ENCODE results near the gene SUSD2. TPM values are rescaled to one million over a fixed set of nuclear protein-coding genes. Genes with fewer than 3 reads are reported as not detected.
"Not testable (repeated sequence)": the region's sequence is repeated elsewhere in the genome, so short reads cannot be mapped to it uniquely, and the experiment has no call there.

The SUSD2 gene
- polyA plus RNA-seq, 1 experiment = 0.63 TPM

DNA sequence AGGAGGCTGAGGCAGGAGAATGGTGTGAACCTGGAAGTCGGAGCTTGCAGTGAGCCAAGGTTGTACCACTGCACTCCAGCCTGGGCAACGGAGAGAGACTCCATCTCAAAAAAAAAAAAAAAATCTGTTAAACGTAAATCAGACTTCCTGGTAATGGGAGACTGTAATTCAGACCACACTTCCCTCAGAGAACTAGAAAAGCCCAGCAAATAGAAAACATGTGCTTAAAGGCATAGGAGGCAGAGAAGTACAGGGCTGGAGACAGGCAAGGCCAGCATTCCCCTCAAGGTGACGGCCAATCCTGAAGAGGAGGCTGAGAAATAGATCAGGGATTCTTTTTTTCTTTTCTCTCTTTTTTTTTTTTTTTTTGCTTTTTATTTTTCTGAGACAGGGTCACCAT, 55.4 kb downstream of the SUSD2 start:
- POLR2A ChIA-PET = no interaction called here
- H3K4me3 ChIP-seq (ENCODE audit: low read depth, low read length) = no peak overlapping the region
- no peaks in the 10 kb centered on the region for H3K27me3 ChIP-seq (ENCODE audit: control insufficient read depth, insufficient read depth, low read length)
- H3K27ac ChIP-seq (ENCODE audit: low read depth, low read length) = no peak overlapping the region
- CTCF ChIA-PET = interaction anchor here (0.5 kb wide), 1 partner anchor 105 kb away, joined by 3 read pairs; no protein-coding TSS in a partner anchor
- no peak for DNase-seq (ENCODE audit: low read depth, low spot score)
- TF ChIP-seq, protein P1, sequence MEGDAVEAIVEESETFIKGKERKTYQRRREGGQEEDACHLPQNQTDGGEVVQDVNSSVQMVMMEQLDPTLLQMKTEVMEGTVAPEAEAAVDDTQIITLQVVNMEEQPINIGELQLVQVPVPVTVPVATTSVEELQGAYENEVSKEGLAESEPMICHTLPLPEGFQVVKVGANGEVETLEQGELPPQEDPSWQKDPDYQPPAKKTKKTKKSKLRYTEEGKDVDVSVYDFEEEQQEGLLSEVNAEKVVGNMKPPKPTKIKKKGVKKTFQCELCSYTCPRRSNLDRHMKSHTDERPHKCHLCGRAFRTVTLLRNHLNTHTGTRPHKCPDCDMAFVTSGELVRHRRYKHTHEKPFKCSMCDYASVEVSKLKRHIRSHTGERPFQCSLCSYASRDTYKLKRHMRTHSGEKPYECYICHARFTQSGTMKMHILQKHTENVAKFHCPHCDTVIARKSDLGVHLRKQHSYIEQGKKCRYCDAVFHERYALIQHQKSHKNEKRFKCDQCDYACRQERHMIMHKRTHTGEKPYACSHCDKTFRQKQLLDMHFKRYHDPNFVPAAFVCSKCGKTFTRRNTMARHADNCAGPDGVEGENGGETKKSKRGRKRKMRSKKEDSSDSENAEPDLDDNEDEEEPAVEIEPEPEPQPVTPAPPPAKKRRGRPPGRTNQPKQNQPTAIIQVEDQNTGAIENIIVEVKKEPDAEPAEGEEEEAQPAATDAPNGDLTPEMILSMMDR (IDR thresholded peaks at IDR 0.05; ENCODE audit: low read depth, low read length) = no peak
- H3K9me3 ChIP-seq (ENCODE audit: control insufficient read depth, insufficient read depth, low read length) = no peaks in the 10 kb centered on the region

DNA sequence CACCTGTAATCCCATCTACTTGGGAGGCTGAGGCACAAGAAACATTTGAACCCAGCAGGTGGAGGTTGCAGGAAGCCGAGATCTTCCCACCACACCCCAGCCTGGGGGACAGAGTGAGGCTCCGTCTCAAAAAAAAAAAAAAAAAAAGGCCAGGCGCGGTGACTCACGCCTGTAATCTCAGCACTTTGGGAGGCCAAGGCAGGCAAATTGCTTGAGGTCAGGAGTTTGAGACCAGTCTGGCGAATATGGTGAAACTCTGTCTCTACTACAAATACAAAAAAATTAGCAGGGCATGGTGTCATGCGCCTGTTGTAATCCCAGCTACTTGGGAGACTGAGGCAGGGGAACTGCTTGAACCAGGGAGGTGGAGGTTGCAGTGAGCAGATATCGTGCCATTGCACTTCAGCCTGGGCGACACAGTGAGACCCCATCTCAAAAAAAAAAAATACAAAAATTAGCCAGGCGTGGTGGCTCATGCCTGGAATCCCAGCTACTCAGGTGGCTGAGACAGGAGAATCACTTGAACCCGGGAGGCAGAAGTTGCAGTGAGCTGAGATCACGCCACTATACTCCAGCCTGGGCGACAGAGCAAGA, 56.9 kb downstream of the SUSD2 start:
- CTCF ChIA-PET; H3K4me3 ChIP-seq (ENCODE audit: low read depth, low read length); DNase-seq (ENCODE audit: low read depth, low spot score); H3K9me3 ChIP-seq (ENCODE audit: control insufficient read depth, insufficient read depth, low read length); POLR2A ChIA-PET; H3K27me3 ChIP-seq (ENCODE audit: control insufficient read depth, insufficient read depth, low read length); H3K27ac ChIP-seq (ENCODE audit: low read depth, low read length): not testable (repeated sequence)

Other genes starting within 250 kb of the SUSD2 start
- 33.1 and 39.7 TPM in 2 replicates for gene GSTT2B, start 220.3 kb upstream of the SUSD2 start, polyA plus RNA-seq (2011; rRNA removed)
- gene DDTL, start 214.6 kb upstream of the SUSD2 start, polyA plus RNA-seq (2011; rRNA removed) = 0.78 and 1.1 TPM in 2 replicates
- 91.4 and 99.4 TPM in 2 replicates for gene DDT, start 207.0 kb upstream of the SUSD2 start, polyA plus RNA-seq (2011; rRNA removed)
- gene GSTT2, start 201.4 kb upstream of the SUSD2 start, polyA plus RNA-seq (2011; rRNA removed) = 1.1 and 1.3 TPM in 2 replicates
- not detected in 2 replicates for gene GSTT4, start 176.0 kb upstream of the SUSD2 start, polyA plus RNA-seq (2011; rRNA removed)
- gene CABIN1, start 170.2 kb upstream of the SUSD2 start, polyA plus RNA-seq (2011; rRNA removed) = 6.3 and 14.5 TPM in 2 replicates
- 4.4 TPM in 2 replicates for gene GGT5, start 63.6 kb downstream of the SUSD2 start, polyA plus RNA-seq (2011; rRNA removed)
- 30.5 and 36.4 TPM in 2 replicates for gene SPECC1L, start 89.3 kb downstream of the SUSD2 start, polyA plus RNA-seq (2011; rRNA removed)
- gene ADORA2A, start 246.1 kb downstream of the SUSD2 start, polyA plus RNA-seq (2011; rRNA removed) = 0.16 and 0.19 TPM in 2 replicates

Measured in AG04450 (cell line).